Erythroblast (primary cell): ENCODE data around the gene GPR162.

Experiments used
- GATA1 ChIP-seq: IDR thresholded peaks from 2 replicates; pipeline ENCODE4 v1.6.1; 2011; ENCODE audit warnings: low read depth, mild to moderate bottlenecking, control low read depth, low read length, moderate library complexity
- POLR2A ChIP-seq: IDR thresholded peaks from 2 replicates; pipeline ENCODE4 v1.6.1; 2011; ENCODE audit warnings: mild to moderate bottlenecking, low read length

DNA sequence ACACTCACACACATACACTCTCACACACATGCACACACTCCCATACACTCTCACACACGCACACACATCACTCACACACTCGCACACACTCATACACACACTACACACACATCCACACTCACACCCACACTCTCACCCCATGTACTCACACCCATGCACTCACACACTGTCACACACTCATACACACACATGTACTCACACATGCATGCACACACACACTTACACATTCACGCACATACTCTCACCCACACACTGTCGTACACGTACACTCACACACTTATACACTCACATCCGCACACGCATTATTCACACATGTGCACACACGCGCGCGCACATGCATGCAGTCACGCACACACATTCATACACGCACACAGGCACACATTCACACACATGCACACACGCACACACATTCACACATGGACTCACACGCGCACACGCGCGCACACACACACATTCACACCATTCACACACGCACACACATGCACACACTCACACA is 3.9 kb upstream of the GPR162 start:
- TF ChIP-seq POLR2A (no peak), GATA1 (no peak)
